Tongue (tissue), 2 donors: ENCODE results near the gene SLC52A3. TPM values are rescaled to one million over a fixed set of nuclear protein-coding genes. Genes with fewer than 3 reads are reported as not detected.
A peak's percentile ranks its signal among the peaks of the same experiment; 100 is the strongest.
"Not testable (repeated sequence)": the region's sequence is repeated elsewhere in the genome, so short reads cannot be mapped to it uniquely, and the experiment has no call there.

ENCODE experiments used
- DNase-seq: peaks from one replicate; pipeline ENCODE4 v3.0.0-alpha.2; 2015
- total RNA-seq: library from RNA; depleted of rRNA; stranded (reverse); fragments of >200 nt; gene quantifications from one replicate; pipeline ENCODE4 v1.2.3, GENCODE V29; 2014

The SLC52A3 gene
- 0.82 TPM for total RNA-seq

GRCh38 chr20:768426-768978 lies at the start of gene SLC52A3:
TSS of gene SLC52A3 (minus strand) at chr20:768500. CDS start at chr20:765774, 2,726 bp downstream.
- no peak for DNase-seq

GRCh38 chr20:815914-816606 lies 47.8 kb upstream of the SLC52A3 start:
- peak; percentile 82 for DNase-seq

GRCh38 chr20:815226-815625 lies 46.9 kb upstream of the SLC52A3 start:
- DNase-seq = no peak

DNA sequence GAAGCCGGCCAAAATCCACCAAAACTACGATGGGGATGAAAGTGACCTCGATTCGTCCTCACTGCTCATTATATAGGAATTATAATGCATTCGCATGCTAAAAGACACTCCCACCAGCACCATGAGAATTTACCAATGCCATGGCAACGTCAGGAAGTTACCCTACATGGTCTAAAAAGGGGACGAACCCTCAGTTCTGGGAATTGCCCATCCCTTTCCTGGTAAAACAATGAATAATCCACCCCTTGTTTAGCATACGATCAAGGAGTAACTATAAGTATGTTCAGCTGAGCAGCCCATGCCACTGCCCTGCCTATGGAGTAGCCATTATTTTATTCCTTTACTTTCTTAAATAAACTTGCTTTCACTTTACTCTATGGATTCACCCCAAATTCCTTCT lies 45.1 kb upstream of the SLC52A3 start:
- DNase-seq = no peak

DNA sequence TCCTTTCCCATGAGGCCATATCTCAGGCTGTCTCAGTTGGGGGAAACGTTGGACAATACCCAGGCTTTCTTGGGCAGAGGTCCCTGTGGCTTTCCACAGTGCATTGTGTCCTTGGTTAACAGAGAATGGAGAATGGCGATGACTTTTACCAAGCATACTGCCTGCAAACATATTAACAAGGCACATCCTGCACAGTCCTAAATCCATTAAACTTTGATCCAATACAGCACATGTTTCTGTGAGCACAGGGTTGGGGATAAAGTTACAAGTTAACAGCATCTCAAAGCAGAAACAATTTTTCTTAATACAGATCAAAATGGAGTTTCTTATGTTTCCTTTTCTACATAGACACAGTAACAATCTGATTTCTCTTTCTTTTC lies 44.1 kb upstream of the SLC52A3 start:
- not testable (repeated sequence) for DNase-seq

DNA sequence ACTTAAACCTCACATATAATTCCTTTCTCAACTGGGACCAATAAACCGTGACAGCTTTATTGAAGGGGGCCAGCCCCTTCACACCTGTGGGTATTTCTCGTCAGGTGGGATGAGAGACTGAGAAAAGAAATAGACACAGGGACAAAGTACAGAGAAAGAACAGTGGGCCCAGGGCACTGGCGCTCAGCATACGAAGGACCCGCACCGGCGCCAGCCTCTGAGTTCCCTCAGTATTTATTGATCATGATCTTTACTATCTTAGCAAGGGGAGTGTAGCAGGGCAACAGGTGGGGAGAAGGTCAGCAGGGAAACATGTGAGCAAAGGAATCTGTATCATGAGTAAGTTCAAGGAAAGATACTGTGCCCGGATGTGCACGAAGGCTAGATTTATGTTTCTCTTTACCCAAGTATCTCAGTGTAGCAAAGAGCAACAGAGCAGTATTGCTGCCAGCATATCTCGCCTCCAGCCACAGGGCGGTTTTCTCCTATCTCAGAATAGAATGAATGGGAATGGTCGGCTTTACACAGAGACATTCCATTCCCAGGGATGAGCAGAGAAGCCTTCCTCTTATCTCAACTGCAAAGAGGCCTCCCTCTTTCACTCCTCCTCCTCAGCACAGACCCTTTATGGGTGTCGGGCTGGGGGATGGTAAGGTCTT lies 43.6 kb upstream of the SLC52A3 start:
- DNase-seq = not testable (repeated sequence)

GRCh38 chr20:805713-806112 lies 37.4 kb upstream of the SLC52A3 start:
- DNase-seq = no peak

GRCh38 chr20:801678-802077 lies 33.4 kb upstream of the SLC52A3 start:
- DNase-seq = no peak

DNA sequence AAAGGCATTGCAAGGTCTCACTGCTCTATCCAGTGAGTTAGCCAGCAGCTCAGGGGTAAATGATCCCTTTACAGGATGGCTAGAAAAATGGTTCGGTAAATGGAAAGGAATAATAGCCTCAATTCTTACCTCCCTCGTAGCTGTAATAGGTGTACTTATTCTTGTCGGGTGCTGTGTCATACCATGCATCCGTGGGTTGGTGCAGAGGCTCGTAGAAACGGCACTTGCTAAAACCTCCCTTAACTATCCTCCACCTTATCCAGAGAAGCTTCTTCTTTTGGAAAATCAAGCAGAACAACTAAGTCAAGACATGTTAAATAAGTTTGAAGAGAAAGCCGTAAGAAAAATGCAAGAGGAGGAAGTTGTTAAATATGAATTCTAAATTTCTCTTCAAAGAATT lies 31.7 kb upstream of the SLC52A3 start:
- not testable (repeated sequence) for DNase-seq

- DNase-seq = not testable (repeated sequence)
Observed at GRCh38 chr20:798746-799145, 30.4 kb upstream of the SLC52A3 start.

DNA sequence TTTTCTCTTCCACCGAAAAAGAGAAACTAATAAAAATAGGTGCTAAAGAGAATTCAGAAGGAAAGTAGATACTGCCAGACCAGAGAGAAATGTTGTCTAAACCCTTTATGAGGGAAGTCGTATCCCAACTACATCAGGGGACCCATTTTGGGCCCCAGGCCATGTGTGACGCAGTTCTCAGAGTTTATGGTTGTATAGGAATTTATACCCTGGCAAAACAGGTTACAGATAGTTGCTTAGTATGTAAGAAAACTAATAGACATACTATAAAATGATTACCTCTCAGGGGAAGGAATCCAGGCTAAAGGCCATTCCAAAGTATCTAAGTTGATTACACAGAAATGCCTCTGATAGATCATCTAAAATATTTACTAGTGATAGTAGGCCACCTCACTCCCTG lies 28.6 kb upstream of the SLC52A3 start:
- DNase-seq = no peak

- DNase-seq = no peak
Observed at GRCh38 chr20:792248-792647, 23.9 kb upstream of the SLC52A3 start.

- no peak for DNase-seq
Observed at GRCh38 chr20:791056-791455, 22.8 kb upstream of the SLC52A3 start.

DNA sequence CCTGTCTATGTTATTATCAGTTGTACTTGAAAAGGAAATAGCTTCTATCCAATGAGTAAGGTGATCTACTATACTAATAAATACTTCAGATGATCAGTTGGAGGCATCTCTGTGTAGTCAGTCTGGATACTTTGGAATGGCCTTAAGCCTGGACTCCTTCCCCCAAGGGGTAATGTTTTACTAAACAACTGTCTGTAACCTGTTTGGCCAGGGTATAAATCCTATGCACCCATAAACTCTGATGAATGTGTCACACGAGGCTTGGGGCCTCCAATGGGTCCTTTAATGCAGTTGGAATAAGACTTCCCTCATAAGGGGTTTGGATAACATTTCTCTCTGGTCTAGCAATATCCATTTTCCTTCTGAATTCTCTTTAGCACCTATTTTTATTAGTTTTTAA lies 19.5 kb upstream of the SLC52A3 start:
- no peak for DNase-seq

GRCh38 chr20:779771-780170 lies 11.5 kb upstream of the SLC52A3 start:
- DNase-seq = no peak

DNA sequence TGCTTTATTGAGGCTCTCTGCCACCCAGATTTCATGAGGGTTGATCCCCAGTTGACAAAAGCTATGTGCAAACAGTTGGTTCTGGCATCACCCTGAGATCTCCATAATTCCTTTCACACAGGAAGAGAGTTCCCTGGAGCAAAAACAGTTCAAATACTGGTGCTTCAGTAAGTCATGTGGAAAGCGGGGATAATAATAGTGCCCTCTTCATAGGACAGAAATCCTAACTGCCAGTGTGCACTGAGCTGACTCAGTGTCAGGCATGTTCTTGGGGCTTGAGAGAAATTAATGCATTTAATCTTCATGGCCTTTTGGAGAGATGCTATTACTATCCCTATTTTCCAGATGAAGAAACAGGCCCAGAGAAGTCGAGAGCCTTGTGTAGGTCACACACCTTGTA lies 7.9 kb upstream of the SLC52A3 start:
- DNase-seq = peak; percentile 16

- peak; percentile 25 for DNase-seq
Observed at GRCh38 chr20:775679-776135, 7.4 kb upstream of the SLC52A3 start.

DNA sequence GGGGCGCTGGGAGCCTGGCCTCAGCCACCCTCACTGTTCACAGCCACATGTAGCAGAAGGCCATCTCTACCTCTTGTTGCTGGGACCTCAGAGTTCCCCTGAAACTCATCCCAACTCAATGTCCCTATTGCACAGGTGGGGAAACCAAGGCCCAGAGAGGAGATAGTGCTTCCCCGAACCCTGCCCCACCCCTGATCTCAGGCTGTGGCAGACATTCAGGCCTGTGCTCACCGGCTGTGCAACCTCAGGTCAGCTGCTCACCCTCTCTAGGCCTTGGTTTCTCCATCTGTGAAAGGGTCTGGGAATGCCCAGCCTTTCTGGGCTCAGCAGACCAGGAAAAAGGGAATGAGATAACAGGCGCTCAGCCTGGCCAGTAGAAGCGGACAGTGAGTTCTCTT lies 6.4 kb upstream of the SLC52A3 start:
- no peak for DNase-seq

- no peak for DNase-seq
Observed at GRCh38 chr20:774016-774659, 5.8 kb upstream of the SLC52A3 start.

- DNase-seq = no peak
Observed at GRCh38 chr20:772806-773205, 4.5 kb upstream of the SLC52A3 start.

DNA sequence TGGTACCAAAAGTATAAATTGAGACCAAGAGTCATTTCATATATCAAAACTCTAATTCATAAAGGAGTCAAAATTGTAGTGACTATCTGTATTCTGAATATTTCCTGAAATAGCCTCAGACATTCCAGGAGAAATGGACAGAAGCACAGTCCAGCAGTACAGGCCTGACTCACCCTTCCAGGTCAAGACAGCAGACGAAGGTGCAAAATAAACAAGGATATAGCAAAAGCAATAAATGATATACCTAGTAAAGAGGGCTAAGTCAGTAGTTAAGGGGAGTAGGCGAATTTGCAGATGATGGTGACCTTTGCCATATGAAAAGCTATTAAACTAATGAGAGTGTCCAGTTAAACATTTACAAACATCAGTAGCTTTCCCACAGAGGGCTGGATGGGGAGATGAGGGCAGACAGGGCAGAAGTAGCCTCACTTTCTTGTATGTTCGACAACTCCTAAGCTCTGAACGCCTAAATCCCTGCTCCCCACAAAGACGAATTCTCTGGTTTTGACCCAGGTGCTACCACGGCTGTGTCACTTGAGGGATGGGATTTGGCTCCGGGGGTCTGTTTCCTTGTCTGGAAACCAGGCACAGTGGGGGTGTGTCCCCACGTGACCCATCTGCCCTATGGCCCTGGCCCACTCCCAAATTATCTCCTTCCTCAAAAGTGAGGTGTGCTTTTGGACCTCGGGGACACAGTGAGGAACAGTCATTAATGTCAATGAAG lies 3.6 kb upstream of the SLC52A3 start:
- no peak for DNase-seq

DNA sequence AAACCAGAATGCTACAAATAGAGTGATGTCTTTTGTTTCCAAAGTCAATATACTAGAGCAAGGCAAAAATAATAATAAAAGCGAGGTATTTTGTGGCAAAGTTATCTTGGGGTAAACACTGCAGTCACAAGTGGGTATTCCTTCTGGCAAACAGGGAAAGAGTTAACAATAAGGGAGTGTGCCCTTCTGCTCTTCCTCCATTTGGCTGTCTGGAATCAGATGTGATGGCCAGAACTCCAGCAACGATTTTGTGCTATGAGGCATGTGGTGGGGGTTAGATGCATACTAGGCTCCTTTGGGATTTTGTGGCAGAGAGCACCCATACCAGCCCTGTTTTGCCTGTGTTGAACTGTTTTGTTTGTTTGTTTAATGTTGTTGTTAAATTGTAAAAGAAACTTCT lies 2.4 kb upstream of the SLC52A3 start:
- no peak for DNase-seq

- no peak for DNase-seq
Observed at GRCh38 chr20:766906-767305, 1.4 kb downstream of the SLC52A3 start.
